Activated CD8-positive, alpha-beta T cell treated with anti-CD3 and anti-CD28 coated beads, Interleukin-2, amount 10 ng/mL, durations not matched to agents 7 days and 5 days (primary cell): ENCODE measurements around the gene TMEM82. TPM values are rescaled to one million over a fixed set of nuclear protein-coding genes. Genes with fewer than 3 reads are reported as not detected.

Experiments used
- ATAC-seq: fragments of 150-1000 bp; cut with Tn5 transposase; one replicate; pipeline ENCODE4 v1.10.0; 2021; ENCODE audit warnings: moderate library complexity
- CTCF ChIA-PET: fragments of 350-600 bp; sonication (Branson Sonifier 250); formaldehyde crosslinking; loops from one replicate; lab custom pipeline; 2021; ENCODE audit warnings: antibody characterized with exemption; lab: Charles Lee
- POLR2A ChIA-PET: fragments of 350-600 bp; sonication (Branson Sonifier 250); formaldehyde crosslinking; loops from one replicate; lab custom pipeline; 2021; ENCODE audit warnings: antibody characterized with exemption; lab: Charles Lee
- DNase-seq: peaks from one replicate; pipeline ENCODE4 v3.0.0-alpha.2; 2020
- H3K27ac Mint-ChIP-seq: one replicate; pipeline ENCODE4 v1.8.0; 2021; ENCODE audit warnings: mild to moderate bottlenecking, mixed read lengths
- H3K27me3 Mint-ChIP-seq: one replicate; pipeline ENCODE4 v1.8.0; 2021; ENCODE audit warnings: low read depth, mixed read lengths
- H3K36me3 Mint-ChIP-seq: one replicate; pipeline ENCODE4 v1.8.0; 2021; ENCODE audit warnings: low read depth, mixed read lengths
- H3K4me1 Mint-ChIP-seq: one replicate; pipeline ENCODE4 v1.8.0; 2021; ENCODE audit warnings: low read depth, mixed read lengths
- H3K4me3 Mint-ChIP-seq: one replicate; pipeline ENCODE4 v1.8.0; 2021; ENCODE audit warnings: mild to moderate bottlenecking, mixed read lengths
- H3K9me3 Mint-ChIP-seq: one replicate; pipeline ENCODE4 v1.8.0; 2022; ENCODE audit warnings: mixed read lengths; ENCODE audit not compliant: insufficient read depth
- total RNA-seq, 2 experiments: library from RNA; stranded (reverse); gene quantifications; one replicate each; pipeline ENCODE4 v1.2.3, GENCODE V29; 2021

TMEM82 gene
- total RNA-seq, 2 experiments from 2014 or later = not detected

GRCh38 chr1:15738416-15739113 is 3.7 kb upstream of the TMEM82 start:
- H3K9me3 Mint-ChIP-seq = no peaks in the 10 kb centered on the region
- no peak overlapping the region for H3K4me3 Mint-ChIP-seq
- no peak overlapping the region for H3K27ac Mint-ChIP-seq
- ChIA-PET CTCF (interaction anchor here (0.8 kb wide), 1 partner anchor 122 kb away, joined by 3 read pairs; no protein-coding TSS in a partner anchor), POLR2A (interaction anchor here (0.5 kb wide), 1 partner anchor 205 kb away, joined by 3 read pairs; no protein-coding TSS in a partner anchor)
- ATAC-seq = no peak
- no peaks in the 10 kb centered on the region for H3K36me3 Mint-ChIP-seq
- no peak for DNase-seq
- H3K27me3 Mint-ChIP-seq = no peaks in the 10 kb centered on the region
- H3K4me1 Mint-ChIP-seq = peaks cover 7% of the 10 kb centered on the region

DNA sequence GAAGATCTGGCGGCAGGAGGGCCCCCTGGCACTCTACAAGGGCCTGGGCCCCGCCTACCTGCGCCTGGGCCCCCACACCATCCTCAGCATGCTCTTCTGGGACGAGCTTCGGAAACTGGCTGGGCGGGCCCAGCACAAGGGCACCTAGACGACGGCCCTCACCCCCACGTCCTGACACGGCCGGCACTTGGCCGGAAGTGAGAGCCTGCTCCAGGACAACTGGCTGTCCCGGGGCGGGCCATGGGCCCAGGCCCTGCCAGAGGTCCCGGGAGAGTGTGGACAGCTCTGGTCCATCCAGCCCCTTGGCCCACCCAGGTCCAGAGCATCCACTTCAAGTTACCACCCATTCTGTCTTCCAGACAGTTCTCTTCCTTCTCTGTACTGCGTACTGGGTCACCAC is 3.0 kb upstream of the TMEM82 start:
- Mint-ChIP-seq H3K27ac (no peak overlapping the region), H3K4me3 (no peak overlapping the region), H3K9me3 (no peaks in the 10 kb centered on the region), H3K4me1 (peaks cover 7% of the 10 kb centered on the region), H3K27me3 (no peaks in the 10 kb centered on the region), H3K36me3 (no peaks in the 10 kb centered on the region)
- no peak for DNase-seq
- CTCF ChIA-PET = no interaction called here
- POLR2A ChIA-PET = no interaction called here
- no peak for ATAC-seq

DNA sequence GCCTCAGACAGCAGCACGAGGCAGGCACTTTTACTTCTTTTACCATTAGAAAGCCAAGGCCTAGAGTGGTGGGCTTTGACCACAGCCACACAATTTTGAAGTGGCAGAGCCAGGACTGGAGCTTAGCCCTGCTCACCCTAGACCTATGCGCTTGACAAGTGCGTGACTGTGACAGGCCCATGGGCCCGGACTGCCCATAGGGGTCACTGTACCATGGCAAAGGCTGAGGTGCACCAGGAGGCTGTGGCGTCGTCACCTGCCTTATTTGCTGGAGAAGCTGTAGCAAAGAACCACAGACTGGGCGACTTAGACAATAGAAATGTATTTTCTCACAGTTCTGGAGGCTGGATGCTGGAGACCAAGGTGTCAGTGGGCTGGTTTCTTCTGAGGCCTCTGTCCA is 2.6 kb upstream of the TMEM82 start:
- Mint-ChIP-seq H3K4me3 (no peak overlapping the region), H3K27ac (peak overlapping the region; percentile 25), H3K27me3 (no peaks in the 10 kb centered on the region), H3K4me1 (peaks cover 7% of the 10 kb centered on the region), H3K36me3 (no peaks in the 10 kb centered on the region), H3K9me3 (no peaks in the 10 kb centered on the region)
- ATAC-seq = no peak
- POLR2A ChIA-PET = no interaction called here
- no peak for DNase-seq
- CTCF ChIA-PET = interaction anchor here (1.9 kb wide), 1 partner anchor 43 kb away, joined by 7 read pairs; no protein-coding TSS in a partner anchor

DNA sequence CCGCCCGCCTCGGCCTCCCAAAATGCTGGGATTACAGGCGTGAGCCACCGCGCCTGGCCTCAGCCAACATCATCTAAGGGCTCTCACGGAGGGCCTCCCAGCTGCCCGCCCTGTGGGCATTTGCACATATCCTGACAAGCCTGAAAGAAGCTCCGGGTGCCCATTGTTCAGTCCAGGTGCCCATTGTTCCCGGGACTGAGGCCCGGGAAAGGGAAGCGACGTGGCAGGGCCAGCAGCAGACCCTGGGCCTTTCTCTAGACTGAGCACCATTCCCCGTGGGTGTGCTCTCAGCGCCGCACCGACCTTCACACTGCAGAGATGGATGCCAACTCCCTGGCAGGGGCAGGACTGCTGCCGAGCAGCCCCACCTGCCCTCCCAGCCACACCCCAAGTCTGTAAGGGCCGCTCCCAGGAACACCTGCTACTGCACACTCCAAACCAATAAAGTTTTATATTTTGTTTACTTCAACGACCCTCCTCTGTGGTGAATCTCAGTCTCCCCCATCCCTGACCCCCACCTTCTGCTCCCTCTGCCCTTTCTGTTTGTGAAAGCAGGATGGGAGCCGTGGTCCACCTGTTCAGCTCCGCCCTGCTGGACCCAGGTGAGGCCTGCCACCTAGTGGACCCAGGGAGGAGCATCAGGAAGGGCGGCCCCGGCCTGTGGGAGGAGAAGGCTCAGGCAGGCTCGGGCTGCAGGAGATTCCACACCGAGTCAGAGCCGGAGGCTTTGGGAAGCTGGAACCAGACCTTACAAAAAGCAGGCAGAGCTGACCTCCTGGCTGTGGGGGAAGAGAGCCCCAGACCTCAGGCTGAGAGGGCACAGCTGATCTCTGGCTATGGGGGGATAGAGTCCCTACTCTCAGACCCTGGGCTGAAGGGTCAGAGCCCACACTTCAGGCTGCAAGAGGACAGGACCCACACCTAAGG is 1.1 kb upstream of the TMEM82 start:
- no peaks in the 10 kb centered on the region for H3K9me3 Mint-ChIP-seq
- peak; percentile 81 for DNase-seq
- POLR2A ChIA-PET = no interaction called here
- no peaks in the 10 kb centered on the region for H3K36me3 Mint-ChIP-seq
- no peak overlapping the region for H3K4me3 Mint-ChIP-seq
- no peaks in the 10 kb centered on the region for H3K27me3 Mint-ChIP-seq
- CTCF ChIA-PET = interaction anchor here (0.7 to 1.9 kb wide), 15 partner anchors 10 to 214 kb away, joined by 3 to 10 read pairs (median 4); partner anchors contain the start of gene DNAJC16
- ATAC-seq = peak; percentile 85
- H3K4me1 Mint-ChIP-seq = peaks cover 7% of the 10 kb centered on the region
- no peak overlapping the region for H3K27ac Mint-ChIP-seq

DNA sequence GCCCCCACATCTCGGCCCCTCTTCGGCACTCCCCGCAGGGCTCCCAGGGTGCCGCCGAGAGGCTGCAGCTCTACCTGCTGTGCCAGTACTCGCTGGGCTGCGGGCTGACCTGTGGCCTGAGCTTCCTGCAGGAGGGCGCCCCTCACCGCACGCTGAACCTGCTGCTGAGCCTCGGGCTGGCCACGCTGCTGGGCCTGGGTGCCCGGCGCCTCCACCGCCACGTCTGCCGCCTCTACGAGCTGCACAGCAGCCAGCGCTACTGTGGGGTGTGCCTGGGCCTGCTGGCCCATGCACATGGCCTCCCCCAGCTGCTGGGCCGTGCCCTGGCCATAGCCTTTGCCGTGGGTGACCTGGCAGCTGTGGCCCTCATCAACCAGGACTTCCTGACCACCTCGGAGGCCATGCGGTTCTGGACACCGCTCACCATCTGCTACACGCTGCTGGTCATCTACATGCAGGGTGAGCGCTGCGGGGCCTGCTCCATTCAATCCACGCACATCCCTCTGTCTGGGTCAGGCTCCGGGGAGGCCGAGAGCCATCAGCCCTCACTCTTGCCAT is 1.9 kb downstream of the TMEM82 start:
- Mint-ChIP-seq H3K36me3 (no peaks in the 10 kb centered on the region), H3K4me3 (no peak overlapping the region), H3K9me3 (no peaks in the 10 kb centered on the region), H3K4me1 (peaks cover 7% of the 10 kb centered on the region), H3K27ac (no peak overlapping the region), H3K27me3 (no peaks in the 10 kb centered on the region)
- ChIA-PET CTCF (no interaction called here), POLR2A (no interaction called here)
- DNase-seq (no peak), ATAC-seq (no peak)

DNA sequence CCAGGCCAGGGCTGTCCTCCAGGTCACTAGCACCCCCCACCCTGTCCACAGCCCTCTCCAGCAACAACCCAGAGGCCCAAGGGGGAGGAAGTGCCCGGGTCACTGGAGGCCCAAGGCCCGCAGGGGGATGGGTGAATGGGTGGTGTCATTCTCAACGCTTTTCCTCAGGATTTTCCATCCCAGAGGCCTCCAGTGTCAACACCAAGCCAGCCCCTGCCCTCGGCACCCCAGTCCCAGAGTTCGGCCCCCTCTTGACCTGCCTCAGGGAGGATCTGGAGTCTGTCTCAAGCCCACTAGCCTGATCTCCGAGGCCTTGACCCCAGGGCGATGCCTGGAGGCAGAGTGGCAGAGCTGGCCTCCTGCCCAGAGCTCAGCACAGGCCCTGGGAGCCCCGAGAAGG is 5.1 kb downstream of the TMEM82 start:
- no peak overlapping the region for H3K4me3 Mint-ChIP-seq
- no peaks in the 10 kb centered on the region for H3K4me1 Mint-ChIP-seq
- no peaks in the 10 kb centered on the region for H3K27me3 Mint-ChIP-seq
- DNase-seq = no peak
- ChIA-PET POLR2A (no interaction called here), CTCF (no interaction called here)
- H3K9me3 Mint-ChIP-seq = no peaks in the 10 kb centered on the region
- ATAC-seq = no peak
- no peaks in the 10 kb centered on the region for H3K36me3 Mint-ChIP-seq
- no peak overlapping the region for H3K27ac Mint-ChIP-seq

GRCh38 chr1:15748264-15748663 is 6.0 kb downstream of the TMEM82 start:
- Mint-ChIP-seq H3K4me3 (no peak overlapping the region), H3K27me3 (no peaks in the 10 kb centered on the region)
- POLR2A ChIA-PET = interaction anchor here (0.6 to 1.1 kb wide), 2 partner anchors 11 to 140 kb away, joined by 3 read pairs; no protein-coding TSS in a partner anchor

GRCh38 chr1:15748690-15749398 is 6.5 kb downstream of the TMEM82 start:
- Mint-ChIP-seq H3K27me3 (no peaks in the 10 kb centered on the region), H3K27ac (no peak overlapping the region), H3K9me3 (no peaks in the 10 kb centered on the region), H3K4me1 (no peaks in the 10 kb centered on the region), H3K36me3 (no peaks in the 10 kb centered on the region), H3K4me3 (no peak overlapping the region)
- DNase-seq (no peak), ATAC-seq (no peak)
- CTCF ChIA-PET = no interaction called here
- POLR2A ChIA-PET = interaction anchor here (1.1 kb wide), 1 partner anchor 140 kb away, joined by 3 read pairs; no protein-coding TSS in a partner anchor

More at GRCh38 chr1:15748264-15748663, 6.0 kb downstream of the TMEM82 start:
- ATAC-seq (peak; percentile 19), DNase-seq (no peak)
- Mint-ChIP-seq H3K4me1 (no peaks in the 10 kb centered on the region), H3K27ac (no peak overlapping the region), H3K36me3 (no peaks in the 10 kb centered on the region), H3K9me3 (no peaks in the 10 kb centered on the region)
- CTCF ChIA-PET = no interaction called here

- Mint-ChIP-seq H3K36me3 (no peaks in the 10 kb centered on the region), H3K9me3 (no peaks in the 10 kb centered on the region), H3K27me3 (no peaks in the 10 kb centered on the region), H3K4me3 (no peak overlapping the region), H3K4me1 (no peaks in the 10 kb centered on the region), H3K27ac (no peak overlapping the region)
- DNase-seq = no peak
- ChIA-PET CTCF (interaction anchor here (1.2 kb wide), 1 partner anchor 42 kb away, joined by 3 read pairs; no protein-coding TSS in a partner anchor), POLR2A (interaction anchor here (1.1 kb wide), 1 partner anchor 139 kb away, joined by 3 read pairs; no protein-coding TSS in a partner anchor)
- no peak for ATAC-seq
Observed at GRCh38 chr1:15749399-15750291, 7.3 kb downstream of the TMEM82 start.

DNA sequence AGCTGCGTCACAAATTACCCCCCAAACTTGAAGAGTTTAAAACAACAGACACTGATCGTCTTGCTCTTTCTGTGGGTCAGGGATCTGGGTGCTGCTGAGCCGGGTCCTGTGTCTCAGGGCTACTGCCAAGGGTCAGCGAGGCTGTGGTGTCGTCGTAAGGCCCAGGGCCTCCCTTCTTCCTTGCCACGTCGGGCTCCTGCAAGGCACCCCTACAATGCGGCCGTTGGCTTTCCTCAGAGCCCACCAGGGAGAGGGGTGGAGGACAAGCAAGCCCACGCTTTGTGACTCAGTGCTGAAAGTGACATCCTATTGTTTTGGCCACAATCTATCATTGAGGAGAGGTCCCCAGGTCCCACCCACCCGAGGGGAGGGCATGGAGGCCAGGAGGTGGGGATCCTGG is 8.6 kb downstream of the TMEM82 start:
- H3K4me1 Mint-ChIP-seq = no peaks in the 10 kb centered on the region
- no peak overlapping the region for H3K4me3 Mint-ChIP-seq
- peaks cover 8% of the 10 kb centered on the region for H3K27me3 Mint-ChIP-seq
- ChIA-PET POLR2A (no interaction called here), CTCF (no interaction called here)
- H3K27ac Mint-ChIP-seq = no peak overlapping the region
- no peaks in the 10 kb centered on the region for H3K9me3 Mint-ChIP-seq
- DNase-seq = no peak
- ATAC-seq = no peak
- H3K36me3 Mint-ChIP-seq = no peaks in the 10 kb centered on the region
